Measurements from ENCODE around the gene MALSU1. TPM values are rescaled to one million over a fixed set of nuclear protein-coding genes. Genes with fewer than 3 reads are reported as not detected.

Gene MALSU1
- total RNA-seq = 36.7 TPM

- ATAC-seq = peak; percentile 99
Observed at GRCh38 chr7:23298885-23299769, at the start of gene MALSU1. Gene MALSU1 (plus strand): TSS chr7:23299339. CDS start chr7:23299353, 14 bp downstream.

GRCh38 chr7:23249486-23249885 is 49.7 kb upstream of the MALSU1 start:
- no peak for ATAC-seq

GRCh38 chr7:23254051-23254681 is 45.0 kb upstream of the MALSU1 start:
- ATAC-seq = no peak

GRCh38 chr7:23256731-23257130 is 42.4 kb upstream of the MALSU1 start:
- ATAC-seq = no peak

GRCh38 chr7:23260371-23260770 is 38.8 kb upstream of the MALSU1 start:
- ATAC-seq = no peak

- peak; percentile 84 for ATAC-seq
Observed at GRCh38 chr7:23261843-23262452, 37.2 kb upstream of the MALSU1 start.

- ATAC-seq = no peak
Observed at GRCh38 chr7:23264916-23265458, 34.2 kb upstream of the MALSU1 start.

GRCh38 chr7:23266918-23267317 is 32.2 kb upstream of the MALSU1 start:
- ATAC-seq = no peak

GRCh38 chr7:23267357-23267756 is 31.8 kb upstream of the MALSU1 start:
- ATAC-seq = no peak

- ATAC-seq = no peak
Observed at GRCh38 chr7:23268167-23268566, 31.0 kb upstream of the MALSU1 start.

- peak; percentile 68 for ATAC-seq
Observed at GRCh38 chr7:23268746-23269145, 30.4 kb upstream of the MALSU1 start.

GRCh38 chr7:23272275-23272674 is 26.9 kb upstream of the MALSU1 start:
- ATAC-seq = no peak

- ATAC-seq = peak; percentile 98
Observed at GRCh38 chr7:23273141-23273599, 26.0 kb upstream of the MALSU1 start.

GRCh38 chr7:23275912-23276311 is 23.2 kb upstream of the MALSU1 start:
- no peak for ATAC-seq

- no peak for ATAC-seq
Observed at GRCh38 chr7:23276376-23276775, 22.8 kb upstream of the MALSU1 start.

- ATAC-seq = no peak
Observed at GRCh38 chr7:23276947-23277346, 22.2 kb upstream of the MALSU1 start.

- ATAC-seq = peak; percentile 48
Observed at GRCh38 chr7:23277359-23277989, 21.7 kb upstream of the MALSU1 start.

- no peak for ATAC-seq
Observed at GRCh38 chr7:23279819-23280525, 19.2 kb upstream of the MALSU1 start.

GRCh38 chr7:23283086-23283485 is 16.1 kb upstream of the MALSU1 start:
- ATAC-seq = no peak

- ATAC-seq = no peak
Observed at GRCh38 chr7:23284871-23285270, 14.3 kb upstream of the MALSU1 start.

GRCh38 chr7:23285657-23286646 is 13.2 kb upstream of the MALSU1 start:
- no peak for ATAC-seq

All from esophagus mucosa (tissue), 1 donor.